Chondrocyte (in vitro differentiated cells): ENCODE results near the gene HUS1. TPM values are rescaled to one million over a fixed set of nuclear protein-coding genes. Genes with fewer than 3 reads are reported as not detected.
"Not testable (repeated sequence)": the region's sequence is repeated elsewhere in the genome, so short reads cannot be mapped to it uniquely, and the experiment has no call there.

ENCODE experiments used
- DNase-seq: peaks from one replicate; pipeline ENCODE4 v3.0.0; 2021; ENCODE audit warnings: mixed read lengths, low spot score
- H3K27ac Mint-ChIP-seq: one replicate; pipeline ENCODE4 v1.8.0; 2021; ENCODE audit warnings: mild to moderate bottlenecking, moderate library complexity, mixed read lengths; ENCODE audit not compliant: unreplicated experiment
- H3K27me3 Mint-ChIP-seq: 2 replicates; pipeline ENCODE4 v1.8.0; 2021; ENCODE audit warnings: low read depth, mixed read lengths
- H3K36me3 Mint-ChIP-seq: 2 replicates; pipeline ENCODE4 v1.8.0; 2021; ENCODE audit warnings: low read depth, mixed read lengths
- H3K4me1 Mint-ChIP-seq: 2 replicates; pipeline ENCODE4 v1.8.0; 2021; ENCODE audit warnings: low read depth, mild to moderate bottlenecking, mixed read lengths
- H3K4me3 Mint-ChIP-seq: one replicate; pipeline ENCODE4 v1.8.0; 2021; ENCODE audit warnings: mild to moderate bottlenecking, moderate library complexity, mixed read lengths; ENCODE audit not compliant: unreplicated experiment
- H3K9me3 Mint-ChIP-seq: 2 replicates; pipeline ENCODE4 v1.8.0; 2021; ENCODE audit warnings: low read depth, mixed read lengths
- CTCF ChIP-seq: fragments of 200-600 bp; sonication (generic); IDR thresholded peaks from 2 replicates; pipeline ENCODE4 v1.5.0; 2021; ENCODE audit warnings: antibody characterized with exemption, mild to moderate bottlenecking, moderate library complexity
- total RNA-seq: library from RNA; stranded (reverse); gene quantifications from 3 replicates; pipeline ENCODE4 v1.2.1, GENCODE V29; 2021

HUS1 gene
- total RNA-seq, 1 donor from 2014 or later = 29.0 TPM

- peaks cover 56% of the 10 kb centered on the region for H3K4me1 Mint-ChIP-seq
- no peak overlapping the region for H3K4me3 Mint-ChIP-seq
- TF ChIP-seq CTCF = peak; percentile 93
- H3K9me3 Mint-ChIP-seq = no peaks in the 10 kb centered on the region
- DNase-seq = no peak
- H3K27me3 Mint-ChIP-seq = no peaks in the 10 kb centered on the region
- no peaks in the 10 kb centered on the region for H3K36me3 Mint-ChIP-seq
- no peak overlapping the region for H3K27ac Mint-ChIP-seq
These were observed 34.0 kb downstream of the HUS1 start for GRCh38 chr7:47945261-47946015.

DNA sequence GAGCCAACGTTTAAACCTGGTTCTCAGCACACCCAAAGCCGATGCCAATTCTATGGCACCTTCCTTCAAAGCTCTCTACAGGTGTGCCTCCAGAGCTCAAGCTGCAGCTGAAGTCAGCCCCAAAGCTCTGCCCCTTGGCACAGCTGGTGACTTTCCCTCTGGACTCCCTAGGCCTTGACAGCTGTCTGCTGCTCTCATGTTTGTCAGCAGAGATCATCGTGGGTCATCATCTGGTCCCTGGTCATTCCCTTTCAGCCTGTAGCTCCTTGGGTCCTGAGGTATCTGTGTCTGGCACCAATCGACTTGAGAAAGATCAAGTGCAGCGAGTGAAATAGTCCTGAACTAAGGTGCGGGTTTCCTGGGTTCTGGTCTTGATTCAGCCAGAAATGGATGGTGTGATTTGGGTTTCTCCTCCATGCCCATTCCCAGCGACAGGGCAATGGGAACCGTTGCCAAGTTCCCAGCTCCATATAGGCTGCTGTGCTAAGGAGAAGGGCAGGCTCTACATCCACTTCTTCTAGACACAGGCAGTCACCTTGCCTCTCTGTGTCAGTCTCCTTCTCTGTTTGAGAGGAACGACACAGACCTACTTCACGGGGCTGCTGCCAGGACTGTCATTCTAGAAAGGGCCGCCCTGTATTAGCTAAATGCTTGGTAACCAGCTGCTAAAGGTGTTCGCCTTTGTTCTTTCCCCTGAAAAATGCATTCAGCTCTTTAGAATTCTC lies 34.7 kb downstream of the HUS1 start:
- Mint-ChIP-seq H3K27me3 (no peaks in the 10 kb centered on the region), H3K36me3 (no peaks in the 10 kb centered on the region), H3K4me3 (no peak overlapping the region), H3K27ac (no peak overlapping the region), H3K9me3 (no peaks in the 10 kb centered on the region), H3K4me1 (peaks cover 64% of the 10 kb centered on the region)
- no peak for DNase-seq
- no peak for TF ChIP-seq CTCF

GRCh38 chr7:47943676-47944474 lies 35.5 kb downstream of the HUS1 start:
- Mint-ChIP-seq H3K4me1 (peaks cover 70% of the 10 kb centered on the region), H3K36me3 (no peaks in the 10 kb centered on the region), H3K4me3 (no peak overlapping the region), H3K9me3 (no peaks in the 10 kb centered on the region), H3K27me3 (no peaks in the 10 kb centered on the region), H3K27ac (peak overlapping the region; percentile 35)
- DNase-seq = no peak
- TF ChIP-seq CTCF = no peak

GRCh38 chr7:47942651-47943050 lies 36.8 kb downstream of the HUS1 start:
- H3K4me3 Mint-ChIP-seq, DNase-seq, H3K9me3 Mint-ChIP-seq, H3K36me3 Mint-ChIP-seq, H3K27ac Mint-ChIP-seq, H3K27me3 Mint-ChIP-seq: not testable (repeated sequence)
- H3K4me1 Mint-ChIP-seq = peaks cover 61% of the 10 kb centered on the region

- Mint-ChIP-seq H3K4me1 (peaks cover 66% of the 10 kb centered on the region), H3K27ac (peak overlapping the region; percentile 96), H3K4me3 (no peak overlapping the region)
These were observed 37.3 kb downstream of the HUS1 start for GRCh38 chr7:47942132-47942531.

More at GRCh38 chr7:47942132-47942531, 37.3 kb downstream of the HUS1 start:
- DNase-seq = no peak
- TF ChIP-seq CTCF = no peak
- Mint-ChIP-seq H3K36me3 (no peaks in the 10 kb centered on the region), H3K9me3 (no peaks in the 10 kb centered on the region), H3K27me3 (no peaks in the 10 kb centered on the region)
